ENCODE results near the gene RAC2. TPM values are rescaled to one million over a fixed set of nuclear protein-coding genes. Genes with fewer than 3 reads are reported as not detected.

RAC2 gene
- total and polyA plus RNA-seq, 9 of the 15 experiments (the other 6 are each of a cell fraction or from before 2014, with no cell fraction given): 22.7 to 103 (median 43.3) TPM

DNA sequence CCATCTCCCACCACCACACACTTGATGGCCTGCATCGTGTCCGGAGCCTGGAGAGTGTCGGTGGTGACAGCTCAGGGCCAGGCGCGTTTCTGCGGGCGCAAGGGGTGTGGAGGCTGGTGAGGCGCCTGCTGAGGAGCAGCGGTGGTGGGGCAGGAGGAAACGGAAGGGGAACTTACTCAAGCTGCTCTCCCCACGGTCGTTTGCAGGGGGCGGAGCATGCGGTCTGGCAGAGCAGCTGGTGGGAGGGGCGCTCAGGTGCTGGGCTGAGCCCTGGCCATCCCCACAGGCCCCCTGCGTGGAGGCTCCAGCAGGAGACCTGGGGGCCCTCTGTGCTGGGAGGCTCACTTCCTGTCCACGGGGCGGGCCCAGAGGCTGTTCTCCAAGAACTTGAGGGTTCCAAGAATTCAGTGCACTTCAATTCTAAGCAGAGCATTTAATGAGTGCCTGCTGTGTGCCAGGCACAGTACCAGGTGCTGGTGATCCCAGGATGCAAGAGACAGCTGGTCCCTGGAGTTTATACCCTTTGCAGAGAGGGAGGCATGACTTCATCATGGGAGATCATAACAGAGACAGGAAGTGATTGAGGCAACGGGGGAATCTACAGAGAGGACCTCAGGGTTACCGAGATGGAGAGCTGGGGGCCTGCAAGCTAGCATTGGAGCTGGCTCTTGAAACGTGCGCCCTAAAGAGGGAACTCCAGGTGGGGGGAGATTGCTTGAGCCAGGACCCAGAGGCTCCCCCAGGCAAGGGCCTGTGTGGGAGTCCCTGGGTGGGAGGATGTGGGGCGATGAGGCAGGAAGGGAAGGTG is at the start of gene RAC2 (continued):
- no peak for TF ChIP-seq RAD21 (CRISPR knock-in tag; conservative IDR thresholded peaks at IDR 0.05 in 1 of 2, IDR thresholded peaks at IDR 0.05 in 1 of 2)
- no peak for TF ChIP-seq DLX4 (CRISPR knock-in tag; IDR thresholded peaks at IDR 0.05)
- peak; percentile 60 for TF ChIP-seq VEZF1 (CRISPR knock-in tag; IDR thresholded peaks at IDR 0.05)
- TF ChIP-seq TAF1 (IDR thresholded peaks at IDR 0.05; ENCODE audit: control insufficient read depth, extremely low read depth, insufficient read depth, low read length, severe bottlenecking): peak; percentile 50
- peak; percentile 36 for TF ChIP-seq NFIC (IDR thresholded peaks at IDR 0.05)
- TF ChIP-seq ZNF77 (CRISPR knock-in tag; IDR thresholded peaks at IDR 0.05): no peak
- no peak for TF ChIP-seq TCFL5 (CRISPR knock-in tag; conservative IDR thresholded peaks at IDR 0.05)
- TF ChIP-seq, protein P1, sequence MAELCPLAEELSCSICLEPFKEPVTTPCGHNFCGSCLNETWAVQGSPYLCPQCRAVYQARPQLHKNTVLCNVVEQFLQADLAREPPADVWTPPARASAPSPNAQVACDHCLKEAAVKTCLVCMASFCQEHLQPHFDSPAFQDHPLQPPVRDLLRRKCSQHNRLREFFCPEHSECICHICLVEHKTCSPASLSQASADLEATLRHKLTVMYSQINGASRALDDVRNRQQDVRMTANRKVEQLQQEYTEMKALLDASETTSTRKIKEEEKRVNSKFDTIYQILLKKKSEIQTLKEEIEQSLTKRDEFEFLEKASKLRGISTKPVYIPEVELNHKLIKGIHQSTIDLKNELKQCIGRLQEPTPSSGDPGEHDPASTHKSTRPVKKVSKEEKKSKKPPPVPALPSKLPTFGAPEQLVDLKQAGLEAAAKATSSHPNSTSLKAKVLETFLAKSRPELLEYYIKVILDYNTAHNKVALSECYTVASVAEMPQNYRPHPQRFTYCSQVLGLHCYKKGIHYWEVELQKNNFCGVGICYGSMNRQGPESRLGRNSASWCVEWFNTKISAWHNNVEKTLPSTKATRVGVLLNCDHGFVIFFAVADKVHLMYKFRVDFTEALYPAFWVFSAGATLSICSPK (IDR thresholded peaks at IDR 0.05; ENCODE audit: borderline replicate concordance): no peak
- TF ChIP-seq POLR3G (IDR thresholded peaks at IDR 0.05; ENCODE audit: extremely low read depth, insufficient read length, insufficient replicate concordance): no peak
- TF ChIP-seq TFAM (CRISPR knock-in tag; conservative IDR thresholded peaks at IDR 0.05): no peak
- no peak for TF ChIP-seq MGA (IDR thresholded peaks at IDR 0.05)

Measured in K562 (cell line).